ENCODE measurements around the gene ATRNL1.

ATRNL1 gene

DNA sequence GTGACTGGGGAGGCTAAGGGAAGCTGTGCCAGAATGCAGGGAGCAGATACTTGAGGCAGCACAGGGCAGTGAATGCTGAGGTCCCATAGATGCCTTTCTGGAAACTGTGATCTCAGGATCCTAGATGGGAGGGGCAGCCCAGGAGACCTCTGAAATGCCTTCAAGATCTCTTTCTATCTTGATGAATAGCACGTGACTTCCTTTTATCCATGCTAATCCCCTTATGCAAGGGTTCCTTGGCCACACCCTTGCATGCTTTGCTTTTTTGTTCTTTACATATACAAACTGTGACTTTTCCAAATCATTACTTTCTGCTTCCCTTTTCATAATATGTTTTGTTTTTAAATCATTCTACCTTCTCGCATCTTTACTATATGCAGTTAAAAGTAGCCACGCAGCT is 14.7 kb downstream of the ATRNL1 start:
- Histone ChIP-seq H3K9me3 (ENCODE audit: insufficient read depth, low read length) (peaks cover 34% of the 10 kb centered on the region; the same call in 1 of the 2 replicates), H3K36me3 (ENCODE audit: insufficient read depth, insufficient read length, low read length) (no peaks in the 10 kb centered on the region), H3K4me1 (ENCODE audit: insufficient read depth, insufficient read length) (no peaks in the 10 kb centered on the region), H3K9ac (ENCODE audit: insufficient read length, low read depth) (no peak overlapping the region), H3K27me3 (ENCODE audit: insufficient read depth, insufficient read length) (no peaks in the 10 kb centered on the region), H3K4me3 (ENCODE audit: insufficient read length, low read depth) (no peak overlapping the region)
- no peak for DNase-seq (ENCODE audit: low read depth, low spot score)
- TF ChIP-seq SUZ12 (IDR thresholded peaks at IDR 0.05; ENCODE audit: extremely low read depth, insufficient read depth, insufficient read length) (no peak), YY1 (IDR thresholded peaks at IDR 0.05; ENCODE audit: insufficient read depth, insufficient read length) (no peak), ZNF274 (IDR thresholded peaks at IDR 0.05; ENCODE audit: low read depth, low read length) (no peak)

- no peaks in the 10 kb centered on the region for H3K4me1 ChIP-seq (ENCODE audit: insufficient read depth, insufficient read length)
- H3K36me3 ChIP-seq (ENCODE audit: insufficient read depth, insufficient read length, low read length) = no peaks in the 10 kb centered on the region
- H3K27me3 ChIP-seq (ENCODE audit: insufficient read depth, insufficient read length) = no peaks in the 10 kb centered on the region
- DNase-seq (ENCODE audit: low read depth, low spot score) = no peak
- no peak overlapping the region for H3K4me3 ChIP-seq (ENCODE audit: insufficient read length, low read depth)
- no peaks in the 10 kb centered on the region for H3K9me3 ChIP-seq (ENCODE audit: insufficient read depth, low read length)
- H3K9ac ChIP-seq (ENCODE audit: insufficient read length, low read depth) = no peak overlapping the region
- TF ChIP-seq YY1 (IDR thresholded peaks at IDR 0.05; ENCODE audit: insufficient read depth, insufficient read length) = no peak
- no peak for TF ChIP-seq ZNF274 (IDR thresholded peaks at IDR 0.05; ENCODE audit: low read depth, low read length)
- TF ChIP-seq SUZ12 (IDR thresholded peaks at IDR 0.05; ENCODE audit: extremely low read depth, insufficient read depth, insufficient read length) = no peak
These were observed 24.1 kb downstream of the ATRNL1 start for GRCh38 chr10:115117301-115117700.

DNA sequence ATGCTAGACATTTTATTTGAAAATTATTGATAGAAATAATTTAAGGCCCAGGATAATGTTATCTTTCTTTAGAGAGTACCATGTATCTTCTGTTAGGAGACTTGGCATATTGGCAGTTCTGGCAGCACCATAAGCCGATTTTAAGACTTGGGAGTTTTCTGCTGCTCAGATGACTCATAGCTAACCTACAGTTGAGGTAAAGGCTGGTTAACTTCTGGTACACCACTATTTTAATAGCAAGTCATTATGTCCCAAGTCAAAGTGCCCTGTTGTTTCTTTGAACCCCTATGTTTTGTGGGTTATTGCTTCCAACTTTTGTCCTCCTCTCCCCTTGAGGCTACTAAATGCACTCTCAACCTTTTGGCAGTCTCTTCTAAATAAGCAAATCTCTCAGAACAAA is 25.2 kb downstream of the ATRNL1 start:
- Histone ChIP-seq H3K36me3 (ENCODE audit: insufficient read depth, insufficient read length, low read length) (no peaks in the 10 kb centered on the region), H3K27me3 (ENCODE audit: insufficient read depth, insufficient read length) (no peaks in the 10 kb centered on the region), H3K4me1 (ENCODE audit: insufficient read depth, insufficient read length) (no peaks in the 10 kb centered on the region), H3K9ac (ENCODE audit: insufficient read length, low read depth) (no peak overlapping the region), H3K4me3 (ENCODE audit: insufficient read length, low read depth) (no peak overlapping the region), H3K9me3 (ENCODE audit: insufficient read depth, low read length) (no peaks in the 10 kb centered on the region)
- no peak for DNase-seq (ENCODE audit: low read depth, low spot score)
- TF ChIP-seq ZNF274 (IDR thresholded peaks at IDR 0.05; ENCODE audit: low read depth, low read length) (no peak), YY1 (IDR thresholded peaks at IDR 0.05; ENCODE audit: insufficient read depth, insufficient read length) (no peak), SUZ12 (IDR thresholded peaks at IDR 0.05; ENCODE audit: extremely low read depth, insufficient read depth, insufficient read length) (no peak)

DNA sequence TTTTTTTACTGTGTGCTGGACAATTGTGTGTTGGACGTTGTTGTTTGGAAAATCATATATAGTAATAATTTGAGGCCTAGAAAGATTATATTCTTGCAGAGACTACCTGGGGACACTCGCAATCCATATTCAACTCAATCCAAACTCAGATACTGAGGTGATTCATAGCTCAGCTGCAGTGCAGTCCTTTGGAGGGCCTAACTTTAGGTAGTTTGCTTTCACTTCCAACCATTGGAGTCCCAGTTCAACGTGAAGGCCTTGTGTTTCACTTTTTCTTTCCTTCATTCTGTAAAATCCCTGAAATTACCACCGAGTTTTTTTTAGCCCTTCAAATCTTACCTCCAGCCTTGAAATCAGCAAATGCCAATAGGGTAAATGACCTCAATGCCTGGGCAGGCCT is 32.3 kb downstream of the ATRNL1 start:
- DNase-seq (ENCODE audit: low read depth, low spot score) = no peak
- H3K36me3 ChIP-seq (ENCODE audit: insufficient read depth, insufficient read length, low read length) = no peaks in the 10 kb centered on the region
- H3K9me3 ChIP-seq (ENCODE audit: insufficient read depth, low read length) = no peaks in the 10 kb centered on the region
- no peak overlapping the region for H3K4me3 ChIP-seq (ENCODE audit: insufficient read length, low read depth)
- no peaks in the 10 kb centered on the region for H3K4me1 ChIP-seq (ENCODE audit: insufficient read depth, insufficient read length)
- no peak for TF ChIP-seq ZNF274 (IDR thresholded peaks at IDR 0.05; ENCODE audit: low read depth, low read length)
- TF ChIP-seq SUZ12 (IDR thresholded peaks at IDR 0.05; ENCODE audit: extremely low read depth, insufficient read depth, insufficient read length) = no peak
- TF ChIP-seq YY1 (IDR thresholded peaks at IDR 0.05; ENCODE audit: insufficient read depth, insufficient read length) = no peak
- H3K9ac ChIP-seq (ENCODE audit: insufficient read length, low read depth) = no peak overlapping the region
- H3K27me3 ChIP-seq (ENCODE audit: insufficient read depth, insufficient read length) = no peaks in the 10 kb centered on the region

DNA sequence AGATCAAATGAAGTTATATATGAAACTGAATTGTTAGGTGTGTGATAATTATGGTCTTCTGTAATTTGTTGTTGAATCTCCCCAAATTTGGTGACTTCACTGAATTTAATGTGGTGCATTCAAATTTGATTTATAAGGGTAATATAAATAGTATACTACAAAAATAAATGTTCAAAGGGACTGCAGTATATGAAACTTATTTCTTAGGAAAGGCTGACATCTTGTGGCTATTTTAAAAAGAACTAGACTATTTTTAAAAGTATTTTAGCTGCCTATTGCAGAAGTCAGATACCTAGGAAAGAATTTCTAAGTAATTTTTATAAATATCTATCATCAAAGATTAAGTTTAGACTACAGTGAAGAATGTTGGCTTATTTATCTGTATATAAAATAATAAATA is 36.6 kb downstream of the ATRNL1 start:
- H3K9me3 ChIP-seq (ENCODE audit: insufficient read depth, low read length) = no peaks in the 10 kb centered on the region
- no peaks in the 10 kb centered on the region for H3K27me3 ChIP-seq (ENCODE audit: insufficient read depth, insufficient read length)
- no peaks in the 10 kb centered on the region for H3K36me3 ChIP-seq (ENCODE audit: insufficient read depth, insufficient read length, low read length)
- no peak for DNase-seq (ENCODE audit: low read depth, low spot score)
- no peak overlapping the region for H3K9ac ChIP-seq (ENCODE audit: insufficient read length, low read depth)
- no peak for TF ChIP-seq YY1 (IDR thresholded peaks at IDR 0.05; ENCODE audit: insufficient read depth, insufficient read length)
- TF ChIP-seq SUZ12 (IDR thresholded peaks at IDR 0.05; ENCODE audit: extremely low read depth, insufficient read depth, insufficient read length) = no peak
- TF ChIP-seq ZNF274 (IDR thresholded peaks at IDR 0.05; ENCODE audit: low read depth, low read length) = no peak
- H3K4me3 ChIP-seq (ENCODE audit: insufficient read length, low read depth) = no peak overlapping the region
- no peaks in the 10 kb centered on the region for H3K4me1 ChIP-seq (ENCODE audit: insufficient read depth, insufficient read length)

DNA sequence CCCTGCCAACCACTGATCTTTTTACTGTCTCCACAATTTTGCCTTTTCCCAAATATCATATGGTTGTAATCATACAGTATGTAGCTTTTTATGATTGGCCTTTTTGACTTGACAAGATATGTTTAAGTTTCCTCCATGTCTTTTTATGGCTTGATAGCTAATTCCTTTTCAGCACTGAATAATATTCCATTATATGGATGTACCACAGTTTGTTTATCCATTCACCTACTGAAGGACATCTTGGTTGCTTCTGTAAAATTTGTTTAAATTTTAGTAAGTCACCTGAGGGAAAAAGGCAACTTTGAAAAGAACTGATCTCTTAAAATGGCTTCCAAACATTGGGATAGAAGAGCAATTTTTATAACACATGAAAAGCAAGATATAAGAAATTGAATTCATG is 43.5 kb downstream of the ATRNL1 start:
- no peaks in the 10 kb centered on the region for H3K27me3 ChIP-seq (ENCODE audit: insufficient read depth, insufficient read length)
- H3K4me1 ChIP-seq (ENCODE audit: insufficient read depth, insufficient read length) = no peaks in the 10 kb centered on the region
- peaks cover 12% of the 10 kb centered on the region; the same call in 1 of the 2 replicates for H3K9me3 ChIP-seq (ENCODE audit: insufficient read depth, low read length)
- TF ChIP-seq YY1 (IDR thresholded peaks at IDR 0.05; ENCODE audit: insufficient read depth, insufficient read length) (no peak), SUZ12 (IDR thresholded peaks at IDR 0.05; ENCODE audit: extremely low read depth, insufficient read depth, insufficient read length) (no peak), ZNF274 (IDR thresholded peaks at IDR 0.05; ENCODE audit: low read depth, low read length) (no peak)
- no peak overlapping the region for H3K4me3 ChIP-seq (ENCODE audit: insufficient read length, low read depth)
- DNase-seq (ENCODE audit: low read depth, low spot score) = no peak
- H3K9ac ChIP-seq (ENCODE audit: insufficient read length, low read depth) = no peak overlapping the region
- no peaks in the 10 kb centered on the region for H3K36me3 ChIP-seq (ENCODE audit: insufficient read depth, insufficient read length, low read length)

DNA sequence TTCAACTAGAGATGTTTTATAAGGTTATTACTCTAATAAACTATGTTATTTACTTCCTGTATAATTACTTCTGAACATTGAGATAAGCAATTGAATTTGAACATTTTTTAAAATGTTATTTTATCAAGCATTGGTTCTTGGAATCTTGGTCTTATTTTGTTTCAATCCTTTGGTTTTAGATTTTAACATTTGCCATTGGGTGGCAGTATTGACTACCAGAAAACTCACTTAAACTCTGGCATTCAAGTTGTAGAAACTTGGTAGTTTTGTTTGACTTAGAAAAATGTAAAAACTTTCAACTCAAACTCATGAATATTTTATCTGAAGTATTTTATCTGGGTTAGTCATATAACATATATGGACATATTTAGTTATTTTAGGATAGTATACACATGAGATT is 48.1 kb downstream of the ATRNL1 start:
- Histone ChIP-seq H3K36me3 (ENCODE audit: insufficient read depth, insufficient read length, low read length) (no peaks in the 10 kb centered on the region), H3K4me3 (ENCODE audit: insufficient read length, low read depth) (no peak overlapping the region), H3K9ac (ENCODE audit: insufficient read length, low read depth) (no peak overlapping the region), H3K9me3 (ENCODE audit: insufficient read depth, low read length) (peaks cover 12% of the 10 kb centered on the region; the same call in 1 of the 2 replicates), H3K27me3 (ENCODE audit: insufficient read depth, insufficient read length) (no peaks in the 10 kb centered on the region), H3K4me1 (ENCODE audit: insufficient read depth, insufficient read length) (no peaks in the 10 kb centered on the region)
- TF ChIP-seq YY1 (IDR thresholded peaks at IDR 0.05; ENCODE audit: insufficient read depth, insufficient read length) = no peak
- no peak for TF ChIP-seq ZNF274 (IDR thresholded peaks at IDR 0.05; ENCODE audit: low read depth, low read length)
- no peak for TF ChIP-seq SUZ12 (IDR thresholded peaks at IDR 0.05; ENCODE audit: extremely low read depth, insufficient read depth, insufficient read length)
- no peak for DNase-seq (ENCODE audit: low read depth, low spot score)

Measured in NT2/D1 (cell line).